ENCODE results near the gene TRPM1. TPM values are rescaled to one million over a fixed set of nuclear protein-coding genes. Genes with fewer than 3 reads are reported as not detected.

TRPM1 gene
- total RNA-seq, 4 donors from 2014 or later = not detected

DNA sequence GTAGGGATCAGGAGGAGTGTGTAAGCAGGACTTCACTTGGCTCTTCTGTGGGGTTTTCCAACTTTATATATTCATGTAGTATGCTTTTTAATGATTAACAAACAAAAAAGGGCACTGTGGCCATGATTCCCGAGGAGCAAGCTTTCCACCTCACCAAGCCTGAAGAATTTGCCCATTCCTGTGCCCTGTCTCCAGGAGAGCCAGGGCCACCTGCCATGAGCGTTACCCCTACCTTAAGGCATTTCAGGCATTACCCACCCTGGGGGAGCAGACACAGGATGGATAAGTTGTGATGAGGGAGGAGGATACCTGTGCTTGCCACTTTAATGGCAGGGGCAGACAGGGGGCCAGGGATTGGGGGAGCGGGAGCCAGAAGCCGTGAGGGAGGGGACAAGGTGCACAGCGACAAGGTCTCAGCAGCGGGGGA is 3.0 kb downstream of the TRPM1 start:
- no peak for TF ChIP-seq POLR2A (IDR thresholded peaks at IDR 0.05)
- TF ChIP-seq, protein P1, sequence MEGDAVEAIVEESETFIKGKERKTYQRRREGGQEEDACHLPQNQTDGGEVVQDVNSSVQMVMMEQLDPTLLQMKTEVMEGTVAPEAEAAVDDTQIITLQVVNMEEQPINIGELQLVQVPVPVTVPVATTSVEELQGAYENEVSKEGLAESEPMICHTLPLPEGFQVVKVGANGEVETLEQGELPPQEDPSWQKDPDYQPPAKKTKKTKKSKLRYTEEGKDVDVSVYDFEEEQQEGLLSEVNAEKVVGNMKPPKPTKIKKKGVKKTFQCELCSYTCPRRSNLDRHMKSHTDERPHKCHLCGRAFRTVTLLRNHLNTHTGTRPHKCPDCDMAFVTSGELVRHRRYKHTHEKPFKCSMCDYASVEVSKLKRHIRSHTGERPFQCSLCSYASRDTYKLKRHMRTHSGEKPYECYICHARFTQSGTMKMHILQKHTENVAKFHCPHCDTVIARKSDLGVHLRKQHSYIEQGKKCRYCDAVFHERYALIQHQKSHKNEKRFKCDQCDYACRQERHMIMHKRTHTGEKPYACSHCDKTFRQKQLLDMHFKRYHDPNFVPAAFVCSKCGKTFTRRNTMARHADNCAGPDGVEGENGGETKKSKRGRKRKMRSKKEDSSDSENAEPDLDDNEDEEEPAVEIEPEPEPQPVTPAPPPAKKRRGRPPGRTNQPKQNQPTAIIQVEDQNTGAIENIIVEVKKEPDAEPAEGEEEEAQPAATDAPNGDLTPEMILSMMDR (IDR thresholded peaks at IDR 0.05 in 4 of 5, conservative IDR thresholded peaks at IDR 0.05 in 1 of 5) = no peak
- no peak for ATAC-seq
- H3K36me3 ChIP-seq = no peaks in the 10 kb centered on the region
- H3K27ac ChIP-seq = no peak overlapping the region
- intact Hi-C loops (cut with DNase I; ENCODE audit: low total_unique reads) = no loop called here
- DNase-seq = no peak
- H3K9me3 ChIP-seq = no peaks in the 10 kb centered on the region
- H3K27me3 ChIP-seq = no peaks in the 10 kb centered on the region
- no peak overlapping the region for H3K4me3 ChIP-seq
- no peaks in the 10 kb centered on the region for H3K4me1 ChIP-seq
- in situ Hi-C loops (cut with MboI; ENCODE audit: low sequenced_read_pairs in 4 of 4) = no loop called here

DNA sequence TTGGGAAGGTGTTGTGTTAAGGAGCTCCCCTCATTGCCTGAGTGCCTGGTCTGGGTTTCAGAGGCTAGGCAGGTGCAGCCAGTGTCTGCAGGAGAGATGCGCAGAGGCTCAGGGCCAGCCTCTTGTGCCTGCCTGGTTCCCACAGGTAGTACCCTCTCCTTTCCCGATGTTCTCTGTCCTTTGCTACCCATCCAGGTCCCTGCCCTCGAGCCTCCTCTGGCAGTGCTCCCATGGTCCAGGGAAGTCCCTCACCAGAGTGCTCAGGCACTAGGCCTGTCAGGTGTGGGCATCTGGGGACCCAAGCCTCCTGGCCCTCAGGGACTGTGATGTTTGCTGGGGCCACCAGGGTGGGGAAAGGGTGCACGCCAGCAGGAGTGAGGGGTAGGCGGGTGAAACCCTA is 5.0 kb downstream of the TRPM1 start:
- DNase-seq = no peak
- in situ Hi-C loops (cut with MboI; ENCODE audit: low sequenced_read_pairs in 4 of 4) = no loop called here
- Histone ChIP-seq H3K4me3 (no peak overlapping the region), H3K4me1 (no peaks in the 10 kb centered on the region), H3K36me3 (no peaks in the 10 kb centered on the region), H3K27me3 (no peaks in the 10 kb centered on the region), H3K27ac (no peak overlapping the region), H3K9me3 (no peaks in the 10 kb centered on the region)
- TF ChIP-seq, protein P1 (IDR thresholded peaks at IDR 0.05 in 4 of 5, conservative IDR thresholded peaks at IDR 0.05 in 1 of 5) = no peak
- no peak for TF ChIP-seq POLR2A (IDR thresholded peaks at IDR 0.05)
- intact Hi-C loops (cut with DNase I; ENCODE audit: low total_unique reads) = no loop called here
- ATAC-seq = no peak

DNA sequence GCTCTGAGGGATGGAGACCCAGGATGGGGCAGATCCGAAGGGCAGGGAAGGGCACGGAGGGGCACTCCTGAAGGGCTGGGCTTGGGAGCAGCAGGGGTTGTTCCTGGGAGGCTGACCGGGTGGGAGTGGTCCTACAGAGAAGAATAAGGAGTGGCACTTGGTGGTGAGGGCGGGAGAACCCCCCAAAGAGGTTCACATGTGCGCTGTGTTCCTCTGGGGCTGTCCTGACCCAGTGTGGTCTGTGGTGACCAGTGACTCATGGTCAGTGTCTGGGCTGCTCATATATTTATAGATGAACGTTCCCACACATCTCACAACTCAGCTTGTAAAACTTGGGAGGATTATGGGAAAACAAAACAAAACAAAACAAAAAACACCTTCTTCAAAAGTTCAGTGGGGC is 10.0 kb downstream of the TRPM1 start:
- Histone ChIP-seq H3K9me3 (no peaks in the 10 kb centered on the region), H3K4me3 (no peak overlapping the region), H3K27ac (no peak overlapping the region), H3K4me1 (no peaks in the 10 kb centered on the region), H3K36me3 (no peaks in the 10 kb centered on the region), H3K27me3 (no peaks in the 10 kb centered on the region)
- in situ Hi-C loops (cut with MboI; ENCODE audit: low sequenced_read_pairs in 4 of 4) = no loop called here
- ATAC-seq = no peak
- no peak for TF ChIP-seq POLR2A (IDR thresholded peaks at IDR 0.05)
- TF ChIP-seq, protein P1 (IDR thresholded peaks at IDR 0.05 in 4 of 5, conservative IDR thresholded peaks at IDR 0.05 in 1 of 5) = no peak
- intact Hi-C loops (cut with DNase I; ENCODE audit: low total_unique reads) = no loop called here
- DNase-seq = no peak

DNA sequence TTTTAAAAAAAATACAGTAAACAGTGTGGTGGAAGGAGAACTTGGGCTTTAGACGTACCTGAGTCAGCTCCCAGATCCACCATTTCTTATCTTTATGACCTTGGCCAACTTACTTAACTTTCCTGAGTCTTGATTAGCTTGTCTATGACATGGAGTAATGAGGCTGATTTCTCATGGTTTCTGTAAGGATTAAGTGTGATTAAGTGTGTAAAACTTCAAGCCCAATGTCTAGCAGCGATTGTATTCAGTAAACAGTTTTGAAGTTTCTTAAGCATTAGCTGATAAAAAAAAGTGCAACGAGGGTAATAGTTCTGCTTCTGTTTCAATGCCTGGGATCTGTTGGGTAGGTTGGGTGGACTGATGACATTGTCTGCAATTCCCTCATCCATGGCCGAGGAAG is 10.8 kb downstream of the TRPM1 start:
- ATAC-seq (no peak), DNase-seq (no peak)
- in situ Hi-C loops (cut with MboI; ENCODE audit: low sequenced_read_pairs in 4 of 4) (no loop called here), intact Hi-C loops (cut with DNase I; ENCODE audit: low total_unique reads) (no loop called here)
- Histone ChIP-seq H3K9me3 (no peaks in the 10 kb centered on the region), H3K4me1 (no peaks in the 10 kb centered on the region), H3K36me3 (no peaks in the 10 kb centered on the region), H3K27me3 (no peaks in the 10 kb centered on the region), H3K27ac (no peak overlapping the region), H3K4me3 (no peak overlapping the region)
- TF ChIP-seq POLR2A (IDR thresholded peaks at IDR 0.05) = no peak
- TF ChIP-seq, protein P1 (IDR thresholded peaks at IDR 0.05 in 4 of 5, conservative IDR thresholded peaks at IDR 0.05 in 1 of 5) = no peak

DNA sequence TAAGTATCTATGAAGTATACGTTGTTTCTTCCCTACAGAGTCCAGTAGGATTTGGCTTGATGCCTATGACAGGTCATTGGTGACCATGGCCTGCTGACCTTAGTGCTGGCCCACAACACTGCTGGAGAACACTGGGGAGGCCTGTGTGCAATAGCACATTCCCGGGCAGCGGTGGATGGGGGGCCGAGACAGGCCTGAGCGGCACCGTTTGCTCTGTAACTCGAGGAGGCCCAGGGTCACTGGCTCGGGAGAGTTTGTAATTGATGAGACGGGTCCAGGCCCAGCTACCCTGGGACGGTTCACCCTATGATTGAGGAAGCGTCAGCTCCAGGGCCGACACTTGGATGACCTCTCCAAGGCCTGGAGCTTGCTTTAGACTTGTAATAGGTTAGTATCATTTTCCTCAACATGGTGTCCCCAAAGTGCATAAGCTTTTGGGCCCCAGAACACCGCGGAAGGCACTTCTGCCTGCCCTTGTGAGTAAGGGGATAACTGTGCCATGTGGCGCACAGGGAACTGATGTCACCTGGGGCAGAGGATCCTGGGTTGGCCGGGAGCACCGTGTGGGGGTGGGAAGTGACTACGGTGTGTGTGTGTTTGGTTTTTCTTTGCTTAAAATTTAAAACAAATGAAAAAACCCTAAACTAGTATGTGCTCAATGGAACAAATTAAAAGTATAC is 12.0 kb downstream of the TRPM1 start:
- in situ Hi-C loops (cut with MboI; ENCODE audit: low sequenced_read_pairs in 4 of 4) = no loop called here
- Histone ChIP-seq H3K4me1 (no peaks in the 10 kb centered on the region), H3K27ac (no peak overlapping the region), H3K4me3 (no peak overlapping the region), H3K36me3 (no peaks in the 10 kb centered on the region), H3K27me3 (no peaks in the 10 kb centered on the region), H3K9me3 (no peaks in the 10 kb centered on the region)
- no peak for DNase-seq
- ATAC-seq = no peak
- intact Hi-C loops (cut with DNase I; ENCODE audit: low total_unique reads) = no loop called here
- TF ChIP-seq POLR2A (IDR thresholded peaks at IDR 0.05) = no peak
- TF ChIP-seq, protein P1 (IDR thresholded peaks at IDR 0.05 in 4 of 5, conservative IDR thresholded peaks at IDR 0.05 in 1 of 5) = no peak

Data from gastrocnemius medialis (tissue), 4 donors.